Measurements from ENCODE around the gene LAMA2. TPM values are rescaled to one million over a fixed set of nuclear protein-coding genes. Genes with fewer than 3 reads are reported as not detected.
A peak's percentile ranks its signal among the peaks of the same experiment; 100 is the strongest.

Gene LAMA2
- total RNA-seq, 1 experiment from 2014 or later: 0.41 TPM

DNA sequence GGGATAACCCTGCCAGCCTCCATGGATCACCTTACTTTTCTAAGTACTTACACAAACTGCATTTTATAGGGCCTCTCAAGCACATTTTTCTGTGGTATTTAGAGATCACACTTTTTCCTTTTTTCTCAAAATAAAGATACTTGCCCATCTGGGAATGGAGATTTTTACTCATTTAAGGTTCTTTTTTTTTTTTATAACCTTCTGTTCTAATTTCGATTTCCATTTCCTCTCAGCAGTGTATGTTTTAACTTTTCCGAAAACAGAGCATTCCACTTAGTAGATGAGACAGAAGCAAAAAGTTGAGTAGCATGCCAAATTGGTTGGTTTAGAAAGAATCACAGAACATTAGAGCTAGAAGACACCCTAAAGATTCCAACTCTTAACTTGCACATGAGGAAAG is 612.7 kb downstream of the LAMA2 start:
- in situ Hi-C loops (cut with HindIII; ENCODE audit: low pct_unique_long_range_greater_than_20kb, low sequenced_read_pairs): no loop called here

DNA sequence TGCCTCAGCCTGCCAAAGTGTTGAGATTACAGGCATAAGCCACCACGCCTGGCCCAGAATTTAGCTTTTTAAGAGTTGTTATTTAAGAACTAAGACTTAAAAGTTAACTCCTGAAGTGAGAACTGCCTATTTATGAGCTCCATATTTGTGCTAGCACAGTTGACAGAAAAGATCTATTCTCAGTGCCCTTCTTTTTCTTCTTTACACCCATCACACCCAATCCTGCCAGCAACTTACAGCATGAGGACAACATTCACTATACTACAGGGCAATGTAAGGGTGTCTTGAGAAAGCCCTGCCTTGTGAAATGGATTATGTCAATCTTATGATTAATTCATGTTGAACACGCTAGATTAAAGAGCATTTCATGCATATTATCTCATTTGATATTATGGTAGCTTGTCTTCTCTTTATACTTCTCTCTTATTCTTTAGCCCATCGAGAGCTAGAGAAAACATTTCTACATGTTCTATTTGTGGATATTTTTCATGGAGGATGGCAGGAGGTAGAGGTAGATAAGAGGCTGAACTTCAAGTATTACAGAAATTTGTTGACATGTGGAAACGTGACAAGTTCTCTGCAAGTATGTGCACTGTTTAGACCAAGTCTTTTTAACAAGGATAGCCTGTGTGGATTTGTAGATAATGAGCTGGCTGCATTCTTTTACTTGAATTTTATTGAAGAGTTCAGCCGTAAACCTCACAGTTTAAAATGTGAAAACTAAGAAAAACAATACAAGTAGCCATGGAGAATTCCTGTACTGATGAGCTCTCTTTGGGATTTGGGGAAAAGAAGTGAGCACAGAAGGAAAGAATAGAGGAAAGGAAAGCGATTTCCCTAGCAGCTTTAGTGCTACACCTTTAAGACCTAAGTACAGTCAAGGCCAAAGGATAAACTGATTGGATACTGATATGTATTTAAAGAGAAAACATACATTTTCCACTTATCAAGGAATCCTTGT is 614.8 kb downstream of the LAMA2 start:
- DNase-seq (ENCODE audit: low read depth): no peak
- in situ Hi-C loops (cut with HindIII; ENCODE audit: low pct_unique_long_range_greater_than_20kb, low sequenced_read_pairs): no loop called here

More for the DNA sequence above, 612.7 kb downstream of the LAMA2 start:
- no peak for DNase-seq (ENCODE audit: low read depth)

DNA sequence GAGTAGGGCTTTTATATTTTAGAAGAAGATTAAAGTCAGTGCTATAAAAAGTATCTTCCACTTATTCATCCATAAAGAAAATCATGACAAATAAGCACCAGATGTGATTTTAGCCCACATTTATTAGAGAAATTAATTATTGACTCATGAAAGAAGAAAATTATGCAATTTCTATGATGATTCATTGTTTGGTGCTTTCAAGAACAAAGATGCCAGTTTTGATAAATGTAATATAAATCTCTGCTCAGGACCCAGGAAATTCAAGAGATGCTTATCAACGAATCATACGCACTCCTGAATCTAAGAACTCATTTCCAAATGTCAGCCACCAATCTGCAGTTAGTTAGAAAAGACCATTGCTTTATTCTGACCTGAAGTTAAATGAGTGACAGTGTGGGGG is 615.6 kb downstream of the LAMA2 start:
- DNase-seq (ENCODE audit: low read depth): no peak
- in situ Hi-C loops (cut with HindIII; ENCODE audit: low pct_unique_long_range_greater_than_20kb, low sequenced_read_pairs): no loop called here

DNA sequence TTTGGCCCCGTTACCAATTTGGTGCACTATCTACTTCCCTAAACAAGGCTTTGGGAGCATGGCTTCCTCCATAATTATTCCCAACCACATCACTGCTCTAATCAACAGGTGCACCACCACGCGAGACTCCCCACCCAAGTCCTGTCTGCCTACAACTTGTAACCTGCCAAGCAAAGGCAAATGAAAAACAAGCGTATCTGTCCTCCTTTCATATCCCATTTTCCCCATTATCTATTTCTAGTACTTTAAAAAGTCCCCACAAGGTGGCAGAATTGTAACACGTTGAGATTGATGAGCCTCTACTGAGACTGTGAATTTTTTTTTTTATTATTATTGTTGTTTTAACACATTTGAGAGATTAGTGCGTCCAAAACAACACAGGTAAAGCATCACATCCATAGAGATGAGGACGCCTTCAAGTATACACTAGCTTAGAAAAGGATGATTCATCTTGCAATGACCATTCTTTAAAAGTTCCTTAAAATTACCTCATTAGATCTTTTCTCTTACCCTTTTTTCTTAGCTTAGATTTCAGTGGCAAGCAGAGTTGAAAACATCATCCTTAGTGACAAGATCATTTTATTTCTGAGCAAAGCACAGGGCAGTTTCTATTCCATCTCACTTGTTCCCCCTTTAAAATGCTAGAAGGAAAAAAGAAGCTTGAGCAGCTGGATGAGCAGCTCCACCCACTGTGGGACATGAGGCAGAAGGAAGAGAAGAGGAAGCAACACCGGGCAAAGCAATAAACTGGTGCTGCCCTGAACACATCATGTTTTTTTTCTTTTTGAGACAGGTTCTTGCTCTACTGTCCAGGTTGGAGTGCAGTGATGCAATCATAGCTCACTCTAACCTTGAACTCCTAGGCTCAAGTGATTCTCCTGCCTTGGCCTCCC is 616.3 kb downstream of the LAMA2 start:
- peak; percentile 62 for DNase-seq (ENCODE audit: low read depth)
- in situ Hi-C loops (cut with HindIII; ENCODE audit: low pct_unique_long_range_greater_than_20kb, low sequenced_read_pairs): no loop called here

DNA sequence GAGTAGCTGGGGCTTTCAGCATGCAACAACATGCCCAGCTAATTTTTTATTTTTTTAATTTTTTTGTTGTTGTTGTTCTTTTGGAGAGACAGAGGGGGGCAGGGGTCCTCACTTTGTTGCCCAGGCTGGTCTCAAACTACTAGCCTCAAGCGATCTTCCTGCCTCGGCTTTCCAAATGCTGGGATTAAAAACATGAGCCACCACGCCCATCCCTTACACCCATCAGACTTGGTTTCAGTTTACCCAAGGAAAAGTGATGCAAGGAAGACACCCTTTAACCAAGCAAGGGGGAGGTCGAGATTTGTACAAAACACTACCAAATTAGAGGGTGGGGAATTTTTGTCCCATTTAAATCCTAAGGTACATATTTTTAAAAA is 616.9 kb downstream of the LAMA2 start:
- DNase-seq (ENCODE audit: low read depth): no peak
- in situ Hi-C loops (cut with HindIII; ENCODE audit: low pct_unique_long_range_greater_than_20kb, low sequenced_read_pairs): no loop called here

DNA sequence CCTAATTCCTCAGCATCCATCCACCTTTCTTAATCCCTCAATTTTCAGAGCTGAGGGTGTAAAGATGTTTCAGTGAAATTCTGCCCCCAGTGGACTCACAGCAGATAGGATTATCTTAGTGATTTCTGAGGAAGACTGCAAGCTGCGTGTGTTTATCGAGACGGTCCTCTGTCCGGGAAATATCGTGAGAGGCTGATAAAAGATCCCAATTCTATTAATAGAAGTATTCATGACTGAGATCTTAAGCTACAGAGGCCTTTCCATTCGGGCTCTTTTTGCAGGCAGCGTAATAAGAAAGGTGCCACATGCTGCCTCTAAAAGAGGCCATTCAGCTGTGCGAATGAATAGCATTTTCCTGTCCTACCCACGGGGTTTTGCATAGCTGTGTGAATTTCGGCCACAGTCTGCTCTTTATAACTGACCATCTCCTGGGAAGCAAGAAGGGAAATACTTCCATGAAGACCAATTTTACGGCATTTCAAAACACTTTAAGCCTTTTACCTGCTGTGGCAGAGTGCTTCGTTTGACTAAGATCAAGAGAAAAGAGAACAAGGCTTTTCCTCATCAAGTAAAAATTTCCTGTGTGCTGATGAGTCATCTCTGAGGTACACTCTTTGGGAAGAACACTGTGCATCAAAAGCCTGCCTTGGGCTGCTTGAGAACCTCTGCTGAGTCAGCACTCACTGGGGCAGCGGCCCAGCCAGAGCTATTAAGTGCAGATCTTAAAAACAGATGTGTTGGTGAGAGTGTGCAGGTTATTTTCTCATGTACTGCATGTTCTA is 618.2 kb downstream of the LAMA2 start:
- peak; percentile 77 for DNase-seq (ENCODE audit: low read depth)
- in situ Hi-C loops (cut with HindIII; ENCODE audit: low pct_unique_long_range_greater_than_20kb, low sequenced_read_pairs): no loop called here

DNA sequence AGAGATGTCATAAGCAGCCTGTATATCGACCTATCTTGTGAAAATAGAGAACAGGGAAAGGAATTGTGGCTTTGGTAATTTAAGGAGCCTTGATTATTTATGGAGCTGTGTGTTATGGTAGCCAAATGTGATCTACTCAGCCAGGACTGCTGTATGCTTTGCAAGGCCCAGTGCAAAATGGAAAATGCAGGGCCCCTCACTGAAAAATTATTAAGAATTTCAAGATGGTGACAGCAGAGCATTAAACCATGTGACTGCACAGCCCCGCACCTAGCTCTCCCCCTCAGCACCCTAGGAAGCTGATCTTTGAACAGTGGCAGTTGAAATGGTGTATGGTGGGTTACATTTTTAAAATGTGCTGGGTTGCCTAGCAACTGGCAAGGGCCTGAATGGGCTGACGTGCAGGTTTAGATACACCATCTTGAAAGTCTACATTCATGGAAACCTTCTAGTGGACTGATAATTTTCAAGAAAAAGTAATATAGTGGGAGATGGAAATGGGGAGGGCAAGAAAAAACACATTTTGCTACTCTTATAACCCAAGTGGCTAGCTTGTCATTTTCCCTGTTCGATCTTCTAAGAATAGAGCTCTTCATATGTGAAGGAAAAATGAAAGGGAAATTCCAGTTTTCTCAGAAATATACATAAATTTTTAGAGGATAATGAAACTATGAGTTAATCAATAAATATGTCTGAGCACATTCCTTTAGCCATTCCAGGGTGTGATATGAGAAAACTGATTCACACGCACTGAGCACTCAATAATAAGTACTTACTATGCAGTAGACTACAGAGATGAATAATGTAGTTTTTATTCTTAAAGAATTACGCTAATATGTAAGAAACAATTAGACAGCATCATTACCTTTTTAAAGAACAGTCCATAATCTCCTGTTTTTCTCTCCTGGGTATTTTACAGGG is 619.1 kb downstream of the LAMA2 start:
- in situ Hi-C loops (cut with HindIII; ENCODE audit: low pct_unique_long_range_greater_than_20kb, low sequenced_read_pairs): no loop called here
- DNase-seq (ENCODE audit: low read depth): no peak

DNA sequence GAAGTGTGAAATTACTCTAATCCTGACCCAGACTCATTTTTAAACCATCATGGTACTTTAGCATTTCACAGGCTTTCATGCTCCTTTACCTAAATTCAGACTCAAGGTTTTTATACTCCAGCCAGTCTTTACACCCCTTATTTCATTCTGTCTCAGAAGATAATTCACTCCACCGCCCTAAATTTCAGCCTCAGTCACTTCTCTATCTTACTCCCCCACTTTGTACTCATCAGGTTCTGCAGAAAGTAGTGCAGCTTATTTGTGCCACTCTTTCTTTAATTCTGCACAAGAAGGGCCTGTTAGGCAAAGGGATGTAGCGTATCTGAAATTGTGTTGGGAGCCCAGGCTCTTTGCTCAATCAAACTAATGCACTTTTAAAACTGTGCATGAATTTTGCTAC is 621.5 kb downstream of the LAMA2 start:
- in situ Hi-C loops (cut with HindIII; ENCODE audit: low pct_unique_long_range_greater_than_20kb, low sequenced_read_pairs): no loop called here
- DNase-seq (ENCODE audit: low read depth): no peak

DNA sequence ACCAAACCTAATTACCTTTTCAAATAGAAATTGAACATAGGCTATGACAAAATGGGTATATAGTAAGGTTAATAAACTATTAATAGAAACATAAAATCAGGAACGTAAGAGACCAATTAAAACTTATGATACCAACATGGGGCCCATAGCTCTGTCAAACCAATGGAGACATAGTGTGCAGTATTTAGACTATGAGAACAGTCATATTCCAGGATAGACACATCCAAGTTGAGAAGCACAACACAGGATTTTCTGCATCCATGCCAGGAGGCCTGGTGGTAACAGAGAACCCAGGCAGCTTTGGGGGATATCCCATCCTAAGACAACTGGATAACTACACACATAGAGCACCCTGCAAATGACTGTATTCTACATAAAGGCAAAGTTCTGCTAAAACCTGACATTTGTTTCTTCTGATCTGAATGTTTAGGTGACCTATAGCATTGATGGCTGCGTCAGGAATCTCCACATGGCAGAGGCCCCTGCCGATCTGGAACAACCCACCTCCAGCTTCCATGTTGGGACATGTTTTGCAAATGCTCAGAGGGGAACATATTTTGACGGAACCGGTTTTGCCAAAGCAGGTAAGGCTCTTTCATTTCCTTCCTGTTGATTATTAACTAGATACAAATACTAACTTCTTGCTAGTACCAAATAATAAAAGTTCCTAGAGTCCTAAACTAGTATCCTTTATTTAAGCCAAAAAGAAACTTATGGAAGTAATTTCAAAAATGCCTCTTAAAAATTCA is 624.3 kb downstream of the LAMA2 start:
- in situ Hi-C loops (cut with HindIII; ENCODE audit: low pct_unique_long_range_greater_than_20kb, low sequenced_read_pairs): no loop called here

DNA sequence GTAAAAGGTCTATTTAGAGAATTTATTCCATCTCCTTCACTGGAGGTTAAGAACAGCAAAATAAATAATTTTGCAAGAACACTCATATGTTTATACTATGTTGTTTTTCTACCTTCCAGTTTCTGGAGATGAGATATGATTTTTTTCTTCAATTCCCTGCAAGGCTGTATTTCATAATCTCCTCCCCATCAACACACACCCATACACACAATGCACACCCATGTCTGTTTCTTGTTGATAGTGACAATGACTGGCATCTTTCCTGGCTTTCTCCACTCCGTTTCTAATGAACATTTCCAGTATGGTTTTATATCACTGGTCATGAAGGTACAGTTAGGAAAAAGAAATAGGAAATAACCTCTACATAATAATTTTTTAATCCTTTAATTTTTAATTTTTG is 624.9 kb downstream of the LAMA2 start:
- no peak for DNase-seq (ENCODE audit: low read depth)

More for the DNA sequence above, 624.3 kb downstream of the LAMA2 start:
- DNase-seq (ENCODE audit: low read depth): no peak

DNA sequence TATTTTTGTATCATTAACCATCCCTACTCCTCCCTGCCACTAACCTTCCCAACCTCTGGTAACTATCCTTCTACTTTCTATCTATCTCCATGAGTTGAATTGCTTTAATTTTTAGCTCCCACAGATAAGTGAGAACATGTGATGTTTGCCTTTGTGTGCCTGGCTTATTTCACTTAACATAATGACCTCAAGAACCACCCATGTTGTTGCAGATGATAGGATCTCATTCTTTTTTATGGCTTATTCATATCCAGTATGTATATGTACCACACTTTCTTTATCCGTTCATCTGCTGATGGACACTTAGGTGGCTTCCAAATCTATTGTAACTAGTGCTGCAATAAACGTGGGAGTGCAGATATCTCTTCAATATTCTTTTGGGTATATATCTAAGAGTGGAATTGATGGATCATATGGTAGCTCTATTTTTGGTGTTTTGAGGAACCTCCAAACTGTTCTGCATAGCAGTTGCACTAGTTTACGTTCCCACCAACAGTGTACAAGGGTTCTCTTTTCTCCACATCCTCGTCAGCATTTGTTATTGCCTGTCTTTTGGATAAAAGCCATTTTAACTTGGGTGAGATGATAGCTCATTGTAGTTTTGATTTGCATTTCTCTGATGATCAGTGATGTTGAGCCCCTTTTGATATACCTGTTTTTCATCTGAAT is 625.7 kb downstream of the LAMA2 start:
- in situ Hi-C loops (cut with HindIII; ENCODE audit: low pct_unique_long_range_greater_than_20kb, low sequenced_read_pairs): no loop called here
- no peak for DNase-seq (ENCODE audit: low read depth)

More for the DNA sequence above, 624.9 kb downstream of the LAMA2 start:
- in situ Hi-C loops (cut with HindIII; ENCODE audit: low pct_unique_long_range_greater_than_20kb, low sequenced_read_pairs): no loop called here

DNA sequence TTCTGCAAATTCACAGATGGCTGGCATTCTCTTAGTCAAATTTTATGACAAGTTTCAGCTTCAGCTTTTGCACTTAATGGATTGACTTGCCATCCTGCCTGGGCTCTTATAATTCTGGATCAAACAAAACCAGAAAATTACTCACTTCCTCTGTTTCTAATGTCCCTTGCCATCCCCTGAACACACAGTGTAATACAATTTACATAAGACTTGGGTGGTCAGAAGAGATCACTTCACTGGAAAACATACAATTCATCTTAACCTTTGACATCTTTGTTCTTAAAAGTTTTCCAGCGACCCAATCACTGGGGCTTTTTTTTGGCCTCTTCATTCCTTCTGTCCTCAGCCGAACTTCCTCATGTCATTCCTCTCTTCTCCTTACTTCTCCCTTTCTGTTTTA is 628.0 kb downstream of the LAMA2 start:
- in situ Hi-C loops (cut with HindIII; ENCODE audit: low pct_unique_long_range_greater_than_20kb, low sequenced_read_pairs): no loop called here
- no peak for DNase-seq (ENCODE audit: low read depth)

DNA sequence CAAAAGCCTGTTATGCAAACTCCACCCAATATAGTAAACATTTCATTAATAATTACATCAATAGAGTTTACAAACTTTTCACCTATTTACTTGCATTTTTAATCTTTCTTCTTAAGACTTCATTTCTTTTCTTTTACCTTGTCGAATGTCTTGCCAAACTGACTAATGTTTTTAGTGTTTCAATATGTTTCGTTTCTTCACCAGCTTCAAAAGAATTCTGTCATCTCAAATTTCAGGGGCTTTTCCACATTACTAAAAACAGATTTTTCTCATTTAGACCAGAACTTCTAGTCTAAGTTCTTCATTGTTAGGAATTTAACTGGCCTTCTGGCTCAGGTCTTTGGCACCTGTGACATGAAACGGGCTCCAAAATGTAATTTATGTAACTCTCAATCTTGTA is 630.5 kb downstream of the LAMA2 start:
- DNase-seq (ENCODE audit: low read depth): no peak
- in situ Hi-C loops (cut with HindIII; ENCODE audit: low pct_unique_long_range_greater_than_20kb, low sequenced_read_pairs): no loop called here

DNA sequence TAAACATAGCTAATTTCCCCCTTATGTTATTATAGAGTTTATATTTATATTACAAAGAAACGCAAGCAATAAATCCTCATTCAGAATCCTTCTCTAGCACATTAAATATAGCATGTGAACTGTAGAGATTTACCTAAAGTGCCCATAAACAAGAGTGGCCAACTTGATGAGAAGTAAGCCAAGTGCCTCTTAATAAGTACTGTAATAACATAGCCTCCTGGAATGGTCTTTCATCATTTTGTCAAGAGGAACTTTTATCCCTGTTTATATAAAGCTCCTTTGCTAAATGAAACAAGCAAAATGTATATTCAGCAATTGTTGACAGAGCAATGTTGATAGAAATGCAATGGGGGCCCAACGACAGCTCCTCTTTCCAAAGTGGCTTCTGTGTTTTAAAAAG is 632.1 kb downstream of the LAMA2 start:
- no peak for DNase-seq (ENCODE audit: low read depth)
- in situ Hi-C loops (cut with HindIII; ENCODE audit: low pct_unique_long_range_greater_than_20kb, low sequenced_read_pairs): no loop called here

DNA sequence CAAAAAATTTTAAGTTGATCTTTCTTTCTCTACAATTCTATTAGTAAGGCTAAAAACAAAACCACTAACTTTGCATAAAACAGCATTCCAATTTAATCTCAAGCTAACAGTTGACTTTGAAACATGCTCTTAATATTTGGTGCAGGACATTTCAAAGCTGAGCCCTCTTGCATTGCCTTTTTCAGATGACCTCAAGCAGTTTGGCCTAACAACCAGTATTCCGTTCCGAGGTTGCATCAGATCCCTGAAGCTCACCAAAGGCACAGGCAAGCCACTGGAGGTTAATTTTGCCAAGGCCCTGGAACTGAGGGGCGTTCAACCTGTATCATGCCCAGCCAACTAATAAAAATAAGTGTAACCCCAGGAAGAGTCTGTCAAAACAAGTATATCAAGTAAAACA is 633.1 kb downstream of the LAMA2 start:
- in situ Hi-C loops (cut with HindIII; ENCODE audit: low pct_unique_long_range_greater_than_20kb, low sequenced_read_pairs): no loop called here
- DNase-seq (ENCODE audit: low read depth): no peak

DNA sequence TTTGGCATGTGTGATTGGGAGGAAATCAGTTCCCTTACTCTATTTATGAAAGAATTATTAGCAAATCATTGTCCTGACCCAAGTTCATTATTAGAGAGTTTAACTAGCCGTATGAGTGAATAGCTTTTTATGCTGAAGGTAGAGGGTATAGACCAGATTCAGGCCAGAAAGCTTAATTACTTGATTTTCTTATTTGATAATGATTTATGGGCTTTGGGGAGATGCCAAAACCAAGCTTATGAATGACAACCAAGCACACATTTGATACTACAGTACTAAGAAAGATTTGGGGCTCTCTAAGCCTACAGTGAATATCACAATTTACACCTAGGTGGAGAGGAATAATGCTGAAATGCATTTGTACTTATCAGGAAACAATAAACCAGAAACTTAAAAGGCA is 633.8 kb downstream of the LAMA2 start:
- no peak for DNase-seq (ENCODE audit: low read depth)
- in situ Hi-C loops (cut with HindIII; ENCODE audit: low pct_unique_long_range_greater_than_20kb, low sequenced_read_pairs): no loop called here

Data from Caki2 (cell line).